OCI-LY3 (cell line): ENCODE data around the gene DUSP14.

ENCODE experiments used
- EZH2phosphoT487 ChIP-seq: fragments of 200-600 bp; shearing (Covaris generic); IDR thresholded peaks from 2 replicates; pipeline ENCODE4 v1.6.1; 2018; ENCODE audit warnings: antibody characterized with exemption, mixed run types, low read depth
- TF ChIP-seq, protein P1 (sequence below): fragments of 200-600, 300-600 bp; sonication (generic); IDR thresholded peaks from 2 replicates; pipeline ENCODE4 v1.5.1; 2014; ENCODE audit warnings: antibody characterized with exemption, low read length, low read depth

DNA sequence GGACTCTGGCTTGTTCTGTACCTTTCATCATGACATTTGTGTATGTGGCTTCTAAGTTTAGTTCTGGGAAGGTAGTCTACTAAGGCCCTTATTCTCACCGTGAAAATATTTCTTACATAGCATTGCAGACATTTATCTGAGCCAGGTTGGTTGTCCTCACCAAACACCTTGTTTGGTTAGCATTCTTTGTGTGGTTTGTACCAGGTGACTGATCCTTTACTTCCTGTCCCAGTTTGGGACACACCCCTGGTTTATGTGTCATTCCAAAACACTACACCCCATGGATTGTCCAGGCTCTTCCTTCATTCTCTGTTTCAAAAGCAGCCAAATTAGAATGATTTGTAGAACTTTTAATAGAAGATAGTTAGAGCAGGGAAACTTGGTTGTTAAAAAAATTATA, 23.2 kb upstream of the DUSP14 start:
- TF ChIP-seq, protein P1, sequence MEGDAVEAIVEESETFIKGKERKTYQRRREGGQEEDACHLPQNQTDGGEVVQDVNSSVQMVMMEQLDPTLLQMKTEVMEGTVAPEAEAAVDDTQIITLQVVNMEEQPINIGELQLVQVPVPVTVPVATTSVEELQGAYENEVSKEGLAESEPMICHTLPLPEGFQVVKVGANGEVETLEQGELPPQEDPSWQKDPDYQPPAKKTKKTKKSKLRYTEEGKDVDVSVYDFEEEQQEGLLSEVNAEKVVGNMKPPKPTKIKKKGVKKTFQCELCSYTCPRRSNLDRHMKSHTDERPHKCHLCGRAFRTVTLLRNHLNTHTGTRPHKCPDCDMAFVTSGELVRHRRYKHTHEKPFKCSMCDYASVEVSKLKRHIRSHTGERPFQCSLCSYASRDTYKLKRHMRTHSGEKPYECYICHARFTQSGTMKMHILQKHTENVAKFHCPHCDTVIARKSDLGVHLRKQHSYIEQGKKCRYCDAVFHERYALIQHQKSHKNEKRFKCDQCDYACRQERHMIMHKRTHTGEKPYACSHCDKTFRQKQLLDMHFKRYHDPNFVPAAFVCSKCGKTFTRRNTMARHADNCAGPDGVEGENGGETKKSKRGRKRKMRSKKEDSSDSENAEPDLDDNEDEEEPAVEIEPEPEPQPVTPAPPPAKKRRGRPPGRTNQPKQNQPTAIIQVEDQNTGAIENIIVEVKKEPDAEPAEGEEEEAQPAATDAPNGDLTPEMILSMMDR = no peak
- TF ChIP-seq EZH2phosphoT487 = no peak
